IMR-90 (cell line): Measurements from ENCODE around the gene AGXT2. TPM values are rescaled to one million over a fixed set of nuclear protein-coding genes. Genes with fewer than 3 reads are reported as not detected.

ENCODE experiments used
- ATAC-seq: fragments of 200-7000 bp; cut with Tn5 transposase; 2 replicates; pipeline ENCODE4 v1.9.1; 2020; ENCODE audit warnings: low read depth, mild to moderate bottlenecking, moderate library complexity
- BruUV-seq: library from RNA; stranded (reverse); fragments of 400-500 nt; replicated peaks from 2 replicates; lab custom pipeline; 2021; lab: Mats Ljungman, UMichigan
- CTCF ChIA-PET: fragments of 300-600 bp; formaldehyde crosslinking; extraction: SDS; loops from one replicate; lab custom pipeline; 2021; ENCODE audit warnings: antibody characterized with exemption; lab: Yijun Ruan, JAX
- POLR2A ChIA-PET: fragments of 300-600 bp; sonication (Branson Sonifier 250); formaldehyde crosslinking; loops from one replicate; lab custom pipeline; 2022; ENCODE audit warnings: antibody characterized with exemption; ENCODE audit not compliant: unreplicated experiment; lab: Charles Lee
- DNase-seq: peaks from one replicate; pipeline ENCODE4 v3.0.0; 2013
- H2AFZ ChIP-seq: replicated peaks from 2 replicates; pipeline ENCODE3; 2013; ENCODE audit warnings: low read length, mild to moderate bottlenecking; ENCODE audit not compliant: poor library complexity
- H2AK5ac ChIP-seq: 2 replicates; pipeline ENCODE4 v1.6.1; 2013; ENCODE audit warnings: low read depth, low read length, inconsistent platforms
- H2AK9ac ChIP-seq: replicated peaks from 2 replicates; pipeline ENCODE3; 2013; ENCODE audit warnings: mild to moderate bottlenecking, low read depth, low read length, moderate library complexity; ENCODE audit not compliant: poor library complexity
- H2BK120ac ChIP-seq: 2 replicates; pipeline ENCODE4 v1.6.1; 2013; ENCODE audit warnings: low read depth, low read length, inconsistent platforms
- H2BK15ac ChIP-seq: 3 replicates; pipeline ENCODE4 v1.6.1; 2013; ENCODE audit warnings: low read depth, low read length, inconsistent platforms
- H2BK20ac ChIP-seq: 2 replicates; pipeline ENCODE4 v1.6.1; 2013; ENCODE audit warnings: low read depth, mild to moderate bottlenecking, inconsistent platforms, low read length, moderate library complexity
- H2BK5ac ChIP-seq: 2 replicates; pipeline ENCODE4 v1.6.1; 2013; ENCODE audit warnings: mild to moderate bottlenecking, low read depth, low read length, inconsistent platforms; ENCODE audit not compliant: poor library complexity, severe bottlenecking
- H3K14ac ChIP-seq: replicated peaks from 2 replicates; pipeline ENCODE4 v1.6.1; 2013; ENCODE audit warnings: low read depth, low read length, inconsistent platforms
- H3K18ac ChIP-seq: 2 replicates; pipeline ENCODE4 v1.6.1; 2013; ENCODE audit warnings: low read depth, low read length, control low read depth
- H3K23ac ChIP-seq: 2 replicates; pipeline ENCODE4 v1.6.1; 2013; ENCODE audit warnings: low read depth, low read length, inconsistent platforms
- H3K27ac ChIP-seq: 2 replicates; pipeline ENCODE4 v1.5.1; 2013; ENCODE audit warnings: mild to moderate bottlenecking, control low read depth, low read length; ENCODE audit not compliant: insufficient read depth
- H3K27me3 ChIP-seq: 2 replicates; pipeline ENCODE4 v1.6.1; 2013; ENCODE audit warnings: low read length; ENCODE audit not compliant: control insufficient read depth, insufficient read depth
- H3K36me3 ChIP-seq: 2 replicates; pipeline ENCODE4 v1.6.1; 2013; ENCODE audit warnings: low read length, mixed read lengths; ENCODE audit not compliant: control insufficient read depth, insufficient read depth
- H3K4ac ChIP-seq: 2 replicates; pipeline ENCODE4 v1.6.1; 2013; ENCODE audit warnings: low read depth, low read length, inconsistent platforms
- H3K4me1 ChIP-seq: 2 replicates; pipeline ENCODE4 v1.6.1; 2013; ENCODE audit warnings: low read length, mixed read lengths; ENCODE audit not compliant: control insufficient read depth, insufficient read depth
- H3K4me2 ChIP-seq: 2 replicates; pipeline ENCODE4 v1.6.1; 2013; ENCODE audit warnings: low read depth, mild to moderate bottlenecking, control low read depth, low read length, moderate library complexity
- H3K4me3 ChIP-seq: 2 replicates; pipeline ENCODE4 v1.5.1; 2013; ENCODE audit warnings: low read depth, mild to moderate bottlenecking, control low read depth, low read length, moderate library complexity; ENCODE audit not compliant: insufficient read depth
- H3K56ac ChIP-seq: 2 replicates; pipeline ENCODE4 v1.6.1; 2013; ENCODE audit warnings: low read length, inconsistent platforms; ENCODE audit not compliant: insufficient read depth; ENCODE audit errors: extremely low read depth
- H3K79me1 ChIP-seq, 2 experiments: 2 replicates each; pipeline ENCODE4 v1.6.1; 2013; ENCODE audit warnings: low read length in 2 of 2, inconsistent platforms in 1 of 2, low read depth in 1 of 2
- H3K9ac ChIP-seq: 2 replicates; pipeline ENCODE4 v1.6.1; 2013; ENCODE audit warnings: low read depth, low read length, control low read depth
- H3K9me1 ChIP-seq: 2 replicates; pipeline ENCODE4 v1.6.1; 2013; ENCODE audit warnings: low read length, inconsistent platforms; ENCODE audit not compliant: insufficient read depth
- H3K9me3 ChIP-seq: 2 replicates; pipeline ENCODE4 v1.6.1; 2013; ENCODE audit warnings: low read length; ENCODE audit not compliant: control insufficient read depth, insufficient read depth
- H4K20me1 ChIP-seq: 2 replicates; pipeline ENCODE4 v1.6.1; 2013; ENCODE audit warnings: low read length, inconsistent platforms; ENCODE audit not compliant: insufficient read depth
- H4K5ac ChIP-seq: 2 replicates; pipeline ENCODE4 v1.6.1; 2013; ENCODE audit warnings: mild to moderate bottlenecking, low read depth, low read length, control low read depth
- H4K8ac ChIP-seq, 2 experiments: 2 replicates each; pipeline ENCODE4 v1.6.1; 2013; ENCODE audit warnings: low read depth in 2 of 2, low read length in 2 of 2, control low read depth in 1 of 2, inconsistent platforms in 1 of 2
- H4K91ac ChIP-seq: 2 replicates; pipeline ENCODE4 v1.6.1; 2013; ENCODE audit warnings: low read depth, low read length, inconsistent platforms; ENCODE audit not compliant: insufficient read depth
- BHLHE40 ChIP-seq: fragments of 150-350 bp; IDR thresholded peaks from 2 replicates; pipeline ENCODE4 v1.6.1; 2016; ENCODE audit warnings: mild to moderate bottlenecking, low read depth, low read length
- CEBPB ChIP-seq: IDR thresholded peaks from 2 replicates; pipeline ENCODE4 v1.6.1; 2012; ENCODE audit warnings: low read depth, low read length, improper control_type of control experiment
- CHD1 ChIP-seq: IDR thresholded peaks from 2 replicates; pipeline ENCODE4 v1.6.1; 2012; ENCODE audit warnings: low read depth, low read length, improper control_type of control experiment
- FOS ChIP-seq: fragments of 150-350 bp; IDR thresholded peaks from 2 replicates; pipeline ENCODE4 v1.6.1; 2016; ENCODE audit warnings: low read depth, low read length
- WGBS, 2 experiments: methylation state at CpG; one replicate each; pipeline versions ENCODE4 v1.1.5 to v1.1.7; 2013; ENCODE audit warnings: missing lambda C conversion rate in 2 of 2; ENCODE audit not compliant: insufficient read length in 1 of 2; ENCODE audit errors: extremely low coverage in 2 of 2; 5-methylcytosine and 5-hydroxymethylcytosine counted together
- dilution Hi-C: fragments of 300-500 bp; cut with HindIII; formaldehyde crosslinking; loops from one replicate; pipeline ENCODE4 v1.14.3; 2018; ENCODE audit warnings: low sequenced_read_pairs; ENCODE audit not compliant: unreplicated experiment
- in situ Hi-C: fragments of 300-500 bp; cut with MboI; formaldehyde crosslinking; loops from 3 replicates; pipeline ENCODE4 v1.14.3; 2019; ENCODE audit warnings: low sequenced_read_pairs, inconsistent platforms, mixed read lengths
- intact Hi-C: fragments of 100-400 bp; cut with micrococcal nuclease; formaldehyde crosslinking; loops from 2 replicates; pipeline ENCODE4 v1.10.0; 2022
- polyA plus RNA-seq, 3 experiments: library from polyadenylated mRNA; depleted of rRNA; stranded (reverse); fragments of >200 nt; gene quantifications; 2 replicates each; pipeline ENCODE4 v1.2.3, GENCODE V29; 2012; ENCODE audit warnings: low replicate concordance in 1 of 3
- total RNA-seq: library from RNA; depleted of rRNA; stranded (reverse); fragments of >200 nt; gene quantifications from 2 replicates; pipeline ENCODE4 v1.2.3, GENCODE V29; 2012
- TF ChIP-seq, protein P1 (sequence below): fragments of 150-350 bp; IDR thresholded peaks from 2 replicates; pipeline ENCODE4 v1.6.1; 2016; ENCODE audit warnings: low read depth, mild to moderate bottlenecking, low read length, moderate library complexity, borderline replicate concordance

AGXT2 gene
- total and polyA plus RNA-seq, 2 of the 4 experiments (the other 2 are of a cell fraction): not detected

DNA sequence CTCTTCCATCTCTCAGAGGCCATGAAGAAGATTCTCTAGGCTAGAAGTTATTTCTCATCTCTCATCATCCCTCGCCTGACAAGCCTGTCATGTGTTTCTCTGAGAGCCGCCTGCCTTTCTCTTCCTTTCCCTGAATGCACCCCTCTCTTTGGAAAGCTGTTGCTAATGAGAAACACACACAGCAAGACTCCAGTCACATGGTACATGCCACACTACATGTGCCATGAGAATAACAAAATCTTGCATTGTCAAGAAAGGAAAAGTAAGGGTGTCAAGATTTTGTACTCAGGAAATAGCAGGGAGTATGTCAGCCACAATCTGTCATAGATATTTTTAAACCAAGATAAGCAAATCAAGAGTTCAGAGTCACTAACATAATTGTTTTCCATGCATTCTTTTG, 8.9 kb downstream of the AGXT2 start:
- ChIA-PET POLR2A (no interaction called here), CTCF (no interaction called here)
- no peaks in the 10 kb centered on the region for H4K20me1 ChIP-seq
- H3K79me1 ChIP-seq: no peaks in the 10 kb centered on the region
- no peak overlapping the region for H4K8ac ChIP-seq
- no peaks in the 10 kb centered on the region; the same call in 1 of the 2 replicates for H3K27me3 ChIP-seq
- H3K9me3 ChIP-seq: no peaks in the 10 kb centered on the region
- no peak overlapping the region for H3K4me3 ChIP-seq
- H3K4me2 ChIP-seq: no peak overlapping the region
- no peak overlapping the region for H3K18ac ChIP-seq
- H2BK15ac ChIP-seq: no peak overlapping the region
- in situ Hi-C loops: no loop called here
- dilution Hi-C loops: no loop called here
- H3K27ac ChIP-seq: no peak overlapping the region
- no TSS peak for BruUV-seq
- no peaks in the 10 kb centered on the region for H3K36me3 ChIP-seq
- H4K5ac ChIP-seq: no peak overlapping the region
- H3K9me1 ChIP-seq: no peaks in the 10 kb centered on the region
- no peak overlapping the region for H3K23ac ChIP-seq
- no peak overlapping the region for H2AK9ac ChIP-seq
- H3K4me1 ChIP-seq: no peaks in the 10 kb centered on the region; the same call in 1 of the 2 replicates
- H2BK5ac ChIP-seq: no peak overlapping the region
- no peak for ATAC-seq
- H4K91ac ChIP-seq: no peak overlapping the region
- no peak overlapping the region for H3K14ac ChIP-seq
- H3K56ac ChIP-seq: no peak overlapping the region
- no peak overlapping the region for H3K4ac ChIP-seq
- intact Hi-C loops: no loop called here
- no peak for TF ChIP-seq BHLHE40
- TF ChIP-seq CEBPB: no peak
- TF ChIP-seq, protein P1, sequence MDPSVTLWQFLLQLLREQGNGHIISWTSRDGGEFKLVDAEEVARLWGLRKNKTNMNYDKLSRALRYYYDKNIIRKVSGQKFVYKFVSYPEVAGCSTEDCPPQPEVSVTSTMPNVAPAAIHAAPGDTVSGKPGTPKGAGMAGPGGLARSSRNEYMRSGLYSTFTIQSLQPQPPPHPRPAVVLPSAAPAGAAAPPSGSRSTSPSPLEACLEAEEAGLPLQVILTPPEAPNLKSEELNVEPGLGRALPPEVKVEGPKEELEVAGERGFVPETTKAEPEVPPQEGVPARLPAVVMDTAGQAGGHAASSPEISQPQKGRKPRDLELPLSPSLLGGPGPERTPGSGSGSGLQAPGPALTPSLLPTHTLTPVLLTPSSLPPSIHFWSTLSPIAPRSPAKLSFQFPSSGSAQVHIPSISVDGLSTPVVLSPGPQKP: no peak
- TF ChIP-seq CHD1: no peak
- TF ChIP-seq FOS: no peak
- H2BK120ac ChIP-seq: no peak overlapping the region
- 88% methylated on average over 2 of the region's 2 CpGs; no CpG with 5 or more reads in 1 of the 2 experiments for WGBS, 2 experiments
- no peak overlapping the region for H2BK20ac ChIP-seq
- H2AFZ ChIP-seq: no peak overlapping the region
- H2AK5ac ChIP-seq: no peak overlapping the region
- no peak for DNase-seq
- no peak overlapping the region for H3K9ac ChIP-seq
